ENCODE results near the gene ERBB2.
"Not testable (repeated sequence)": the region's sequence is repeated elsewhere in the genome, so short reads cannot be mapped to it uniquely, and the experiment has no call there.

The ERBB2 gene

DNA sequence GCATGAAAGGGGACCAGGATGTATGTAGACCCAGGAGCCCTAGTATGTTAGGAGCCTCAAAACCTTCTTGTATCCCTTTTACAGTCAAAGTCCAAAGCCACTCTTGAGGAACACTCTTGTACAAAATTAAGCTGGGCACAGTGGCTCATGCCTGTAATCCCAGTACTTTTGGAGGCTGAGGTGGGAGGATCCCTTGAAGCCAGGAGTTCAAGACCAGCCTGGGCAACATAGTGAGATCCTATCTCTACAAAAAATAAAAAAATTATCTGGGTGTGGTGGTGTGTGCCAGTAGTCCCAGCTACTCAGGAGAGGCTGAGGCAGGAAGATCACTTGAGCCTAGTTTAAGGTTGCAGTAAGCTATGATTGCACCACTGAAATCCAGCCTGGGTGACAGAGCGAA lies 26.1 kb downstream of the ERBB2 start:
- not testable (repeated sequence) for DNase-seq (ENCODE audit: low read depth, low spot score)

DNA sequence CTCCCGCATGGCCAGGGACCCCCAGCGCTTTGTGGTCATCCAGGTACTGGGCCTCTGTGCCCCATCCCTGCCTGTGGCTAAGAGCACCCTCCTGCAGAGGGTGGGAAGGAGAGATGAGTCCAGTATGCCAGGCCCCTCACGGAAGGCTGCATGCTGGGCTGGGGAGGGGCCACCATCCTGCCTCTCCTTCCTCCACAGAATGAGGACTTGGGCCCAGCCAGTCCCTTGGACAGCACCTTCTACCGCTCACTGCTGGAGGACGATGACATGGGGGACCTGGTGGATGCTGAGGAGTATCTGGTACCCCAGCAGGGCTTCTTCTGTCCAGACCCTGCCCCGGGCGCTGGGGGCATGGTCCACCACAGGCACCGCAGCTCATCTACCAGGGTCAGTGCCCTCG lies 26.8 kb downstream of the ERBB2 start:
- no peak for DNase-seq (ENCODE audit: low read depth, low spot score)

DNA sequence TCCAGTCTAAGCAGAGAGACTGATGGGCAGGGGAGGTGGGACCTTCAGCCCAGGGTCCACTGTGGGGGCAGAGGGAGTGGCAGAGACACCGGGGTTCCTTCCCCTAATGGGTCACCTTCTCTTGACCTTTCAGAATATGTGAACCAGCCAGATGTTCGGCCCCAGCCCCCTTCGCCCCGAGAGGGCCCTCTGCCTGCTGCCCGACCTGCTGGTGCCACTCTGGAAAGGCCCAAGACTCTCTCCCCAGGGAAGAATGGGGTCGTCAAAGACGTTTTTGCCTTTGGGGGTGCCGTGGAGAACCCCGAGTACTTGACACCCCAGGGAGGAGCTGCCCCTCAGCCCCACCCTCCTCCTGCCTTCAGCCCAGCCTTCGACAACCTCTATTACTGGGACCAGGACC lies 27.7 kb downstream of the ERBB2 start:
- DNase-seq (ENCODE audit: low read depth, low spot score), result no peak

DNA sequence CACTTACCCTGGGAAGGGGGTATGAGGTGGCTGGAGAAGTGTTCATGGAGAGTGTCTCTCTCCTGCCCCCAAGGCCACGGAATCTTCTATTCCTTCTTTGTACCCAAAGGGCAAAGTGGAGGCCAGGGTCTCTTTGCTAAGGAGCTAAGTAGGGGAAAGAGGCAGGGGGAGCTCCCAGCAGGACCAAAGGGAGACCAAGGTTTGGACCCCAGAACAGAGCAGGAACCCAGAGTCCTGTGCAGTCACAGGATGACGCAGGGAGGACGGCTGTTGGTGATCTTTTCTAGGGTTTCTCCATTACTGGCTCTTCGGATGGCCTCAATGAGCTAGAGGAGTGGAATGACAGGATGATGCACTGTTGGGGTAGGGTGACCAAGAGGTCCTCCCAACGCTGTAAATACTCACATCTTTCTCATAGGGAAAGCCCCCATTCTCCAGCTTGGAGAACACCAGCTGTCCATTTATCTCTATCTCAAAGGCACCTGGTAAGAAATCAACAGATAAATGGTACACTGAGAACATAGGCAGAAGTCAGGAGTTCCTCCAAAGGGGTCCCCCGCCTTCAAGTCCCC lies 29.5 kb downstream of the ERBB2 start:
- DNase-seq (ENCODE audit: low read depth, low spot score), result no peak

DNA sequence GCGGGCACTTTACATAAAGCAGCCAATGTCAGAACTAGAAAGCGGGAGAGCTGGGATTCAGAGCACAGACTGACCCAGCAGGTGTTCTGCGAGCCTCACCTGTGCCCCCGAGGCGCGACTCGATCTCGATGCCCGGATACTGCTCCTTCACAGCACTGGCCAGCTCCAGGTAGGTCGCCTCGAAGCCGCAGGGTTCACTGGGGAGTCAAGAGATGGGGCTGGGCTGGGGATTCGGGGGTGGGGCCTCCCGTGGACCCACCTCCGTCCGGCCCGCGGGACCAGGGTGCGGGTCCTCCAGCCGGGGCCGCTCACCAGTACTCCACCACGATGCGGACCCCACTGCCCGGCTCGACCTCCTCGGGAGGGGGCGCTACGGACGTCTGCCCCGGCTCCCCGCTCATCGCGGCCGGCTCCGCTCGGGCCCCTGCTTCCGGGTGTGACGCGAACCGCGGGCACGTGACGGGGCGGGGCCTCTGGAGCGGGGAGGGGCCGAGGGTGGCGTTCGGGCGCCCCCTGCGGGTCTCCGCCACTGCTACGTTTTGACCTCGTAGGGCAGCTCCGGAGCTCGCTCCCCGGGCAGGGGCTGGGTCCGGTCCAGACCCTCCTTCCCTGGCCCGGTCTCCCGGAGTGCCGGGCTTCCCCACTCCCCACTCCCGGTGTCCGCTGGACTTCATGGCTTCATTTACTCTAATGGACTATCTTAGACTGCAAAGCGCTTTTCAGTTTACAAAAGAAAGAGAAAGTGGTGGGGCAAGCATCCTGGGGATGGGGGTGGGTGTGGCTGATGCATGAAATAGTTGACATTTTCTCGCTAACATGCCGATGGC lies 30.4 kb downstream of the ERBB2 start, which contains the start of gene MIEN1:
Gene MIEN1, minus strand, starts transcription at position 438 of the 827 bp plus-strand sequence. Its CDS starts 37 bp downstream, at position 401.
- DNase-seq (ENCODE audit: low read depth, low spot score), result peak; percentile 92

DNA sequence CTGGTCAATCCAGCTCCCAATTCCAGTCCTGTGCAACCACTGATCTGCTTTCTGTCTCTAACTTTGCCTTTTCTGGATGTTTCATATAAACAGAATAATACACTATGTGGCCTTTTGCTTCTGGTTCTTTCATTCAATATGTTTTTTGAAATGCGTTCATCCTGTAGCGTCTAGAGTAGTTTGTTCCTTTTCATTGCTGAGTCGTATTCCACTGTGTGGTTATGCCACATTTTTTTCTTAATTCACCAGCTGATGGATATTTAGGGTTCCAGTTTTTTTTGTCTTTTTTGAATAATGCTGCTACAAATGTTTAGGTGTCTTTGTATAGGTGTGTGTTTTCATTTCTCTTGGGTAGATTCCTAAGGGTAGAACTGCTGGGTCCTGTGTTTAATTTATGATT lies 32.7 kb downstream of the ERBB2 start:
- no peak for DNase-seq (ENCODE audit: low read depth, low spot score)

DNA sequence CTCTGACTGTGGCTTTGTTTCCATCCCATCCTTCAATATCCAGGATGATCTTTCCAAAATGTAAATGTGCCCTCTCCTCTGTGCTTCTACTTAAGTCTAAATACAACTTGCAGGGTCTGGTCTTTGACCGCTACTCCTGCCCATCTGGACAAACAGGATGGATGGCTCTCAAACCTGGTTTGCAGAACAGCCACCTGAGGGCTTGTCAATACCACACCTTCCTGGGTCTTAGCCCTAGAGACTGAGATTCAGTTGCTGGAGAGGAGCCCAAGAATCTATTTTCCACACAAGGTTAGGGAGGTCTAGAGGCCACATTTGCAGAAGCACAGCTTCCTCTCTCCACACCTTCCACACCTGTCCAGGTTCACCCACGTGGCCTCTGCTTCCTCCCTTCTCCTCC lies 36.0 kb downstream of the ERBB2 start:
- no peak for DNase-seq (ENCODE audit: low read depth, low spot score)

DNA sequence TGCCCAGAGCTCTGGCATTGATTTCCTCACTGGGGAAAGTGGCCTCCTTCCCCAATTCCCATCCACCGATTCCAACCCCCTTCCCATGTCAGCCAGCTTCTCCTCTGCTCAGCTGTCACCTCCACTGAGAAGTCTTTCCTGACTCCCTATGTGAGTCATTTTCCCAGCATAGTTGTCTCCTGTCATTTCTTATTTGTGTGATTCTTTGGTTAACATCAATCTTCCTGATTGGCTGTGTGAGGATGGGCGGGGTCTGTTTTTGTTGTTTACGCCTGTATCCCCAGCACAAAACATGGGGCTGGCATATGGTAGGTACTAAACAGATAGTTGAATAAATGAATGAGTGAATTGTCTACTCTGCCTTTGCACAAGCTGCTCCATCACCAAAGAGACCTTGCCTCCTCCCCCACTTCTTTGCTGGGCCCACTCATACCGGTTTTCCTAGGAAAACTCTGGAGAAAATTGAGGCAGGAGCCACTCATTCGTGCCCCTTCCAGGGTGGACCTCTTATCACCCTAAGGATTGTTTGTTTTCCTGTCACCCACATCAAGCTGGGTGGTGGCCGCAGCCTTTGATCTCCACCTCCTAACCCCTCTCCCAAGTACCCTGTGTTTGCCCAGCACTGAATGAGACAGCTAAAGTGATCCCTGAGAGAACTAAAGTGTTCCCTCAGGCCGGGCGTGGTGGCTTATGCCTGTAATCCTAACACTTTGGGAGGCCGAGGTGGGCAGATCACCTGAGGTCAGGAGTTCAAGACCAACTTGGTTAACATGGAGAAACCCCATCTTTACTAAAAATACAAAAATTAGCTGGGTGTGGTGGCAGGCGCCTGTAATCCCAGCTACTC lies 36.7 kb downstream of the ERBB2 start:
- no peak for DNase-seq (ENCODE audit: low read depth, low spot score)

DNA sequence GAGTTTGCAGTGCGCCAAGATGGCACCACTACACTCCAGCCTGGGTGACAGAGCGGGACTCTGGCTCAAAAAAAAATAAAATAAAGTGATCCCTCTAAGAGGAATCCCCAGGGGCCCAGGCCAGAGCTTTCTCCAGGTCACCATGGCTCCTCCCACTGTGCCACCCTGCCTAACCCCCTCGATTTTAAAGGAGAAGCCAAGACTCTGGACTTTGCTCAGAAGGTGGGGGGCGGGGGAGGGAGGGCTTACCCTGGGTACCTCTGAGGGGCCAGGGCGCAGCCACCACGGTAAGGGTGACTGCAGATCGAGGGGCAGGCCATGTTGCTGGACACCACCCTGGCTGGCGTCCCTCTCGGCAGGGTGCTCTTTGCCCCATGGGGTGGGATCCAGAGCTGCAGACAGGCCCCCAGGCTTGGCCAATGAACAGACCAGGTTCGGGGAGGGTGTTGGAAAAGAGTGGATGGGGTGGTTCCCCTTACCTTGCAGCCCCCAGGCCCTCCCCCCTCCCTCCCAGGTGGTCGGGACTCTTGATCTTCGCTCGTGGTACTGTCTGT lies 37.4 kb downstream of the ERBB2 start:
- no peak for DNase-seq (ENCODE audit: low read depth, low spot score)

DNA sequence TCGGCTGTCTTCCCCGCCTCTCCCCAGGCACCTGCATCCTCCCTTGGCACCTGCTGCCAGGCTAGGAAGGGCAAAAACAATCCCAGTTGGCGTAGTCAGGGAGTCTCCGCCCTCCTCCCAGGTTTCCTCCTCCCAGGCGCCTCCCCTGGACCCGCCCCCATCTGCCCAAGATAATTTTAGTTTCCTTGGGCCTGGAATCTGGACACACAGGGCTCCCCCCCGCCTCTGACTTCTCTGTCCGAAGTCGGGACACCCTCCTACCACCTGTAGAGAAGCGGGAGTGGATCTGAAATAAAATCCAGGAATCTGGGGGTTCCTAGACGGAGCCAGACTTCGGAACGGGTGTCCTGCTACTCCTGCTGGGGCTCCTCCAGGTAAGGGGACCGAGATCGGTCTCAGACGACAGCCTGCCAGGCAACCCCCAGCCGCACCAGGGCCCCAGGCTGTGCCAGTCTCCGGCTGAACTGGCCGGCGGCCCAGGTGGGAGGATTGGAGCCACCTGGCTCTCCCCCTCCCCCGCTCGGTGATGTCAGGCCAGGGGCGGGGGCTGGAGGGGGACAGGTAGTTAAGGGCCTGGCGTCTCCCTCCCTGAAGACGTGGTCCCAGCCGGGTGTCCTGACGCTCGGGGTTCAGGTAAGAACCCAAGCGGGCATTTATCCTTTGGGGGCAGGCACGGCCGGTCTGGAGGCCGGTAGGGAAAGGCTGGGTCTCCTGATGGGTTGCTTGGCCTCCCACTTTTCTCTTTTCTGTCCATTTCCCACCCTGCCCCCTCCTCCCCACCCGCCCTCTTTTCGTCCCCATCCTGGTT lies 38.1 kb downstream of the ERBB2 start, which contains the start of gene GRB7:
Gene GRB7, plus strand, starts transcription at position 179 of the 808 bp plus-strand sequence. CDS start 4,364 bp downstream, outside the sequence.
- DNase-seq (ENCODE audit: low read depth, low spot score), result no peak

DNA sequence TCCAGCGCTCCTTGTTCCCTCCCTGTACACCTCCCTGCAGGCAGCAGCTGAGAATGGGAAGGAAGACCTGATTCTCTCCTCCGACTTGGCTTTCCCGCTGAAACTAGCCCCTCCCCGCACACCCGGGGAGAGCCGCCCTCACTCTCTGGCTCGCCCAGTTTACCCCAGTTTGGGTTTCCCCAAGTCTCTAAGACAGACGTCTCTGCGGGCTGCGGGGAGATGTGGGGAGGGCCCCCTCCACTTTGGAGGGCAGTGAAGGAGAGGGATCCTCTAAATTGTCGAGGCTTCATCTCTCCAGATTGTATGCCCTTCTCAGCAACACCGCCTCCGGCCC lies 38.7 kb downstream of the ERBB2 start:
- DNase-seq (ENCODE audit: low read depth, low spot score), result no peak

DNA sequence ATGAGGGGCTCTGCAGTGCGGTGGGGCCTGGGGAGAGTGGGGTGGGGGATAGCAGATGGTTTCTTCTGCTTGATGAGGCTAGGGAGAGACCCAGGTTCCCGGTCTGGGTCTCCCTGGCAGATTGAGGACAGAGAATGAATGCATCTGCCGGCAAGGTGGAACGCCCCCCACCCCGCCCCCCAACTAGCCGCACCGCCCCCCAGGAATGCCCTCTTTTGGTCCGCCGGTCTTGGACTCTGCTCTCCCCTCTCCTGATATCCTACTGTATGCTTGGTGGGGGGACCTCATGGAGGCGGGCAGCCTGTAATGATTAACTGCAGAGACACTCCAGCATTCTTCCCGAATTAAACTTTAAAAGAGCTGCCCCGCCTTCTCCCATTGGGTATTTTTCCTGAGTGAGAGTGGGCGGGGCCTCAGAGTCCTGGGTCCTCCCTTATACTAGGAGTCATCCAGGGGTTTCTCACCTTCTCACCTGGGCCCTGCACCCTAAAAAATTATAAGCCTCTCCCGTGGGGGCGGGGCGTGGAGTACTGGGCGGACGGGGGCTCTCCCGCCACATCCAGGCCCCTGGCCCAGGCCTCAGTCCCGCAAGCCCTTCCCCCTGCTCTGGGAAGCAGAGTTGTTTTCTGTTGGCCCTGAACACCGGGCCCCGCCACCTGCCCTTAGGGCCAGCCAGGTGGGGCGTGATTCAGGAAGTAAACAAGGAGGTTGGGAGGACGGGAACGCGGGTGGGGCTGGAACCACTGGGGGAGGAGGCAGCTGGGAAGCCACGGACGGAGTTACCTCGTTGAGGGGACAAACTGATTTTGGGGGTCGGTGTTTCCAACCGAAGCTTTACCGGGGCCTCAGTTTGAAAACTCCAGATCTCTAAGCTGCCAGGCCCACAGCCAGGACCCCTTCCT lies 39.4 kb downstream of the ERBB2 start:
- DNase-seq (ENCODE audit: low read depth, low spot score), result no peak

DNA sequence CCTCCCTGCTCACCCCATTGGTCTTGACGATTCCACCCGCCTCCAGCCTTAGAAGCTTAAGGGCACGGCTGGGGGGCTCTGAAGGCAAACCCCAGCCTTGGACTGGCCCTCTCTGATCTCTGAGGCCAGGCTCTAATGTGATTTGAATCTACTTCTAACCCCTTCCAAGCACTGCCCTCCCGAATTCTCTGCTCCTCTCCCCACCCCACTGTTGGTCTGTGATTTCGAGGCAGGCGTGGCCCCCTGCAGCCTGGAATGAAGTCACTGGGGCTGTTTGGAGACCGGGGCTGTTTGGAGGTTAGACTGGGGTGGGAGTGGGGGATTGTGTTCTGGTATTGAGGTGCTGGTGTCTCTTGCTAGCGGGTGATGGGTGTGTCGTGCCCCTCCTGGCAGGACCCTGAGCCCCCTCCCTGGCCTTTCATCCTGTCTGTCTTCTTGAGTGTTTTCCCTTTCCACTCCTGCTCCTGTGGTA lies 40.1 kb downstream of the ERBB2 start:
- DNase-seq (ENCODE audit: low read depth, low spot score), result no peak

DNA sequence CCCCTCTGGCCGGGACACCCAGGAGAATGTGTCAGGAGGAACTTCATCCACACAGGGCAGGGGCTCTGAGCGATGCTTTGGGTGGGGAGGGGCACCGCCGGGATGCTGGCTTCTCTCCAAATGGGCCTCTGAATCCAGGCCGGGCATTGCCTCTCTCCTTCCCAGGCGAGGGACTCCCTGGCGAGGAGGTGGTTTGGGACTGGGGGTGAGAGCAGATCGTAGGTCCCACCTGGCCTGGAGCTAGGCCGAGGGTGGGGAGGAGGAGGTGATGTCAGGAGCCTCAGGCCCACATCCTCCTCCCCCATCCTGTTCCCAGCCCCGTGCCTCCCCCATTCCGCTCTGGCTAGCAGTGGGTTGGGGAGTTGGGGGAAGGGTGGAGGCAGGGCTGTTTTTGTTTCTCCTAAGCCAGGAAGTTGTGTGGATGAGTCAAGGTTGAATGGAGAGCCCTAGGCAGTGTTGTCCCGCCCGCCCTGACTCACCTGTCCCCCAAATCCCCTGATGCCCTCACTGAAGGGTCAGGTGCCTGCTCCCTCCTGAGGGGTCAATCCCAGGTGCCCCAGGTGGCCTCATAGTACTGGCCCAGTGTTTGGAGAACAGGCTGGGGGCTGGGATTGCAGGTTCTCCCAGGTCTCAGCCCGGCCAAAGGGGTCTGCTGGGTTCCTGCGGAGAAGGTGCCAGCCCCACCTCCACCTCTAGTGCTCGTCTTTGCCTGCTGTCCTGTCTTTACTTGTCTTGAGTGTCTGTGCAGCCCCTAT lies 40.7 kb downstream of the ERBB2 start:
- DNase-seq (ENCODE audit: low read depth, low spot score), result no peak

DNA sequence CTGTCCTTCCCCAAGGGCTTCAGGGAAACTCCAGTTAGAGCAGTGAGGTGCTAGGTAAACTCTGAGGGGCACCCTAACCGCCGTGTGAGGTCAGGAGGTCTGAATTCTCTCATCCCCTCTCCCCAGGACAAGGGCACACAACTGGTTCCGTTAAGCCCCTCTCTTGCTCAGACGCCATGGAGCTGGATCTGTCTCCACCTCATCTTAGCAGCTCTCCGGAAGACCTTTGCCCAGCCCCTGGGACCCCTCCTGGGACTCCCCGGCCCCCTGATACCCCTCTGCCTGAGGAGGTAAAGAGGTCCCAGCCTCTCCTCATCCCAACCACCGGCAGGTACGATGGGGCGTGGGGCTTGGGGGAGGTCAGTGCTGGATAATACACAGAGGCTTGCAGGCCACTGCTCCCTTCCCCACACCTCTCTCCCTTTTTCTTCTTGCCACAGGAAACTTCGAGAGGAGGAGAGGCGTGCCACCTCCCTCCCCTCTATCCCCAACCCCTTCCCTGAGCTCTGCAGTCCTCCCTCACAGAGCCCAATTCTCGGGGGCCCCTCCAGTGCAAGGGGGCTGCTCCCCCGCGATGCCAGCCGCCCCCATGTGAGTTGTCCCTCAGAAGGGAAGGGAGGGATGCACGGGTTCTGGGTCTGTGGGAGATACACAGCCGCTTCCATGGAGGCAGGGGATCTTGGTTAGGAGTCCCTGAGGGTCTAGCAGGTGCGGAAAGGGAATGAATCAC lies 42.4 kb downstream of the ERBB2 start:
- no peak for DNase-seq (ENCODE audit: low read depth, low spot score)

DNA sequence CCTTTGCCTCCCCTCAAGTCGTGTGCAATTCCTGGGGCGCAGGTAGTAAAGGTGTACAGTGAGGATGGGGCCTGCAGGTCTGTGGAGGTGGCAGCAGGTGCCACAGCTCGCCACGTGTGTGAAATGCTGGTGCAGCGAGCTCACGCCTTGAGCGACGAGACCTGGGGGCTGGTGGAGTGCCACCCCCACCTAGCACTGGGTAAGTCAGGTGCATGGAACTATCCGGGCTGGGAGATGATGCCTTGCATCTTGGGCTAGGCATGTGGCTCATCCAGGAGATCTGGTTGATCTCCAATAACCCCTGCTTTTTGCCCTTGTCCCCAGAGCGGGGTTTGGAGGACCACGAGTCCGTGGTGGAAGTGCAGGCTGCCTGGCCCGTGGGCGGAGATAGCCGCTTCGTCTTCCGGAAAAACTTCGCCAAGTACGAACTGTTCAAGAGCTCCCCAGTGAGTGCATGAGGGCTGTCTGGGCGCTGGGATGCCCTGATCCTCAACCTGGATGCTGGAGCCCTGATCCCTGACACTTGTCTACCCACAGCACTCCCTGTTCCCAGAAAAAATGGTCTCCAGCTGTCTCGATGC lies 43.1 kb downstream of the ERBB2 start:
- DNase-seq (ENCODE audit: low read depth, low spot score), result no peak

DNA sequence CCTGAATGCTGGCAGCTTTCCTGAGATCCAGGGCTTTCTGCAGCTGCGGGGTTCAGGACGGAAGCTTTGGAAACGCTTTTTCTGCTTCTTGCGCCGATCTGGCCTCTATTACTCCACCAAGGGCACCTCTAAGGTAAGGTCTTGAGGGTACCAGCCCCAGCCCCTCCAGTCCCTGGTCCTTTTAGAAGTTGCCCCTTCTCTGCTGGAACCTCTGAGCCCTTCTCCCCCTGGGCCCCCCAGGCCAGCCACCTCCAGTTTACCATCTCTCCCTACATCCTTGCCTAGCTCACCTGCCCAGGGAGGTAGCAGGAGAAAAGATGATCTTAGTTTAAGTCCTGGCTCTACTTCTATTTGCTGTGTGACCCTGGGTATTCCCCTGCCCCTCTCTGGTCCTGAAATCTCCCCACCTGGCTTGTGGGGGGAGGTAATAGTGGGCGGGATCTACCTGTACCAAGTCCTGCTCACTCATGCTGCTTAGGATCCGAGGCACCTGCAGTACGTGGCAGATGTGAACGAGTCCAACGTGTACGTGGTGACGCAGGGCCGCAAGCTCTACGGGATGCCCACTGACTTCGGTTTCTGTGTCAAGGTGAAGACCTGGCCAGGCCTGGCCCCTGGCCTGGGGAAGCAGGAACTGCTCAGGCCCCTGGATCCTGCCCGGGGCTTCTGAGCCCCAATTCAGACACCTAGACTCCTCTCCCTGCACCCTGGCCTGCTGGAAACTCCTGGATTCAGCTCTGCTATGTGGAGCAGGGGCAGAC lies 44.4 kb downstream of the ERBB2 start:
- DNase-seq (ENCODE audit: low read depth, low spot score), result no peak

DNA sequence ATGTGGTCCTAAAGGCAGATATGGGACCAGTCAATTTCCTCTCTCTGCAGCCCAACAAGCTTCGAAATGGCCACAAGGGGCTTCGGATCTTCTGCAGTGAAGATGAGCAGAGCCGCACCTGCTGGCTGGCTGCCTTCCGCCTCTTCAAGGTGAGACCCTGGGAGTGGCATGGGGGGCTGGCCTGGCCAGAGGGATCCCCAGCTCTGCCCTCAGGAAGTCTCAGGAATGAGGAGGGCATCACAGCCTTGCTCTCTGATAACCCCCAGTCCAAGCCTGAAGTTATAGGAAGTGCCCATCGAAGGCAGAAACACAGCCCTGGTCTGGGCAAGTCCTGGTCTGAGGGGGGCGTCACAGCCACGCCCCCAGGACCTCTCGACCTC lies 45.0 kb downstream of the ERBB2 start:
- no peak for DNase-seq (ENCODE audit: low read depth, low spot score)
